ENCODE results near the gene C18orf32.
A peak's percentile ranks its signal among the peaks of the same experiment; 100 is the strongest.

Gene C18orf32

GRCh38 chr18:49457616-49458015 lies 29.4 kb downstream of the C18orf32 start:
- TF ChIP-seq CTCF (IDR thresholded peaks at IDR 0.05), result no peak

DNA sequence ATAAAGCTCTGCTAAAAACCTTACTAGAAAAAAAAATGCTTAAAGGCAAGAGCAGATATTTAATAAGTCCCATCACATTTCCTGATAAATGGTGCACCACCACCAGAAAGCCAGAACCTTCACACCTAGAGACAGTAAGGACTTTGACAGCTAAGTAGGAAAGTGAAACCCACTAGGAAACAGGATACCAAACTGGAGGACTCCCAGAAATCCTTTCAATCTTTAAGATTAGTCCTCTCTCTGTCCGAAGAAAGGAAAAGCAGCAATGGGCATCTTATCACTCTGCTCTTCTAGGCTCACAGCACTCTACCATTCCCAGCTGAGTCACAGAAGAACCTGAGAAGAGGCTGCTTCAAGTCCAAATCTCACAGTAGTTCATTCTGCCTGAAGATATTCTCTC lies 30.2 kb downstream of the C18orf32 start:
- TF ChIP-seq CTCF (IDR thresholded peaks at IDR 0.05), result no peak

DNA sequence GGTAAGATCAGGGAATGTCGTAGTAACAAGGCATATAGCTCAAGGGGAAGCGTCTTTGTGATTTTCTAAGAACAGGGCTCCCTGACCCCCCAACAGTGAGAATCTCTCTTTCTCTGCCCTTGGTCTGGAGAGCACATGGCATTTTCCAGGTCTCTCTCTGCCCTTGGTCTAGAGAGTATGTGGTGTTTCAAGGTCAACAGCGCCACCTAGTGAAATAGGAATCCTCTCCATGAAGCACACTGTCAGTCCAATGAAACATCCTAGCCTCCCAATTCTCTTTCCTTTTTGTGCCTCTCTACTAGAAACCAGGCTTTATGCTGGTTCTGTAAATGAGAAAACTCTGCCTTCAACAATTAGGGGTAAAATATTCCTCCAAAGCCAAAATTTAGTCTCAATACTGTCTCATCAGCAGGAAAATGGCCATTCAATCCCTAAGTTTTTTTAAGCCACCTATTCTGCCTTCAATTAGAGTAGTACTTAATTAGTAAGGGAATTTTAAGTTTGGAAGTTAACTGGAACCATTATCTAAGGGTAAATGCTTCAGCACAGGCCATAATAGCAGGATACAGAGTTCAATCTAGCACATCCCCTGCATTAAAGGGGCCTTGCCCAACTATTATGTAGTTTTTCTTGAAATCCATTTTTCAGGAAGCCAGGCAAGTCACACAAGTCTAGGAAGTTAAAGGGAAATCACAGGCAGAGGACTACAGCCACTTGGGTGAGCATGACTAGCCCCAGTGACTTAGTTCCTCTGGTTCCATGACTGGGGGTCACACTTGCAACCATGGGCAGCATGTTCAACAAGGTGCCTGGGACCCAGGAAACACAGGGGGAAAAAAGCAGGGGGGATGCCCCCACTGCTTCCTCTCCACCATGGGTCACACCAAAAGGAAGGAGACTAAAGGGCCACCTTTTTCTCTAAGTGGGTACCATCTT lies 39.0 kb downstream of the C18orf32 start:
- TF ChIP-seq CTCF (IDR thresholded peaks at IDR 0.05), result peak; percentile 49; the same call in 1 of the 2 replicates

DNA sequence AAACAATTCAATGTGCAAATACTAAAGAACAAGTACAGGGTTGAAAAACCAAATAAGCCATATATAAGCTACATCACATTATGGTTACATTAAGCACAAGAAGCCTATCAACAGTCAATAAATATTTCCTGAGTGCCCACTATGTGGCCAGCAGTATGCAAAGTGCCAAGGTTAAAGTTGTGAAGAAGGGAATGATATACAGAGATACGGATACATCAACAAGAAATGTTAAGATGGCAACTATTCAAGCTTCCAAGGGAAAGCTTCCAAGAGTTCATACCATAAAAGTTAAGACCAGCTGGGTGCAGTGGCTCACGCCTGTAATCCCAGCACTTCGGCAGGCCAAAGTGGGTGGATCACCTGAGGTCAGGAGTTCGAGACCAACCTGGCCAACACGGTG lies 40.6 kb downstream of the C18orf32 start:
- no peak for TF ChIP-seq CTCF (IDR thresholded peaks at IDR 0.05)

DNA sequence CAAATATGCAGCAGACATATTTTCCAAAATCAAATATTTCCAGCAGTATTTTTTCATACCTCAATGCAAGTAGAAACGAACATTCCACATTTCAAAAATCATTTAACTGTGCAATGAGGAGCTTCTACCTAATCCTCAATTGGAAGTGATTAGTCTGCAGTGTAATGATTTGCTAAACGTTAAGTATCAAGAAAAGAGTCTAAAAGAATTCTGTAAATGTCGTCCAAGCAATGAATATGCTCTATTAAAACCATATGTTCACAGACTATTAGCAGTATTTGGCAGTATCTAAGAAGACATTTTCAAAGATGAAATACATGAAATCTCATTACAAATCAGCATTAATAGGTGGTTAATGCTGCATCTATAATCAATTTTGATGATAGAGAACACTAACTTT lies 42.5 kb downstream of the C18orf32 start:
- TF ChIP-seq CTCF (IDR thresholded peaks at IDR 0.05), result no peak

DNA sequence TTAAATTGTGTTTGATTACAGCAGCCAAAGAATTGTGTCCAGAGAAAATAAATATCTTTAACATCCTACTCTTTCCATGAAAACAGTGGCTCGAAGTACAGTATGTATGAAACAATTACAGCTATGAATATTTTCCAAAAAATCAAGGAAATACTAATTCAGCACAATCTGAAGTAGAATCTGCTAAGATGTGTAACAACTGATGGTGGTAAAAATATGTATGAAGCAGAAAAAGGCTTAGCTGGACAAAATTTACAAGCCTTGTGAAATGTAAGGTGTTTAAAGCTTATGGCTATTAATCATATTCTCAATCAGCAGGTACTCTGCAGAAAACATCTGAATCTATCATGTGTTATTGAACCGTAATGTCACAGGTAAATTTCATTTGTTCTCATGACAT lies 43.2 kb downstream of the C18orf32 start:
- no peak for TF ChIP-seq CTCF (IDR thresholded peaks at IDR 0.05)

DNA sequence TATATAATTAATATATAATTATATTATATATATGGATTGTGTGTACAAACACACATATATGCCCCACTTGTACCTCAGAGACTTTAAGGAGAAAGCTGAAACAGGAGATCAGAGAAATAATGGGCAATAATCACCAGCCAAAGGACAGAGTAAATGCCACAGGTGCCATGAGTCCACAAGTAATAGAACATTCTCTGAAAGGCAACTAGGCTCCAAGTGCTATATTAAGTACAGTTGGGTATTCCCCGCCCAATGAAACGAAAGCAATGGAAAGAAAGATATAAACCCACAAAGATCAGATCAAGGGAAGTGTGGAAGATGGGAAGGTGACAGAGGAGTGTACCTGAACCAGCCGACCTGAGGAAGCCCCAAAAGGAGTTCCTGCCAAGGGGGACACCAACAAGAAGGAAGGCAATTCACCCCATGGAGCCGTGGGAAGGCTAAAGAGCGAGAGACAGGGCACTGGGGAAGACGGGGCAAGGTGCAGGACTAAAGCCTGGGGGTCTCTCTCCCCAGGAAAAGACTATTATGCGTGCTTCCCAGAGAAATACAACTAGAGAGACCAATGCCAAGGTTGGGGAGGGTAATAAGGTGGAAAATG lies 45.6 kb downstream of the C18orf32 start:
- no peak for TF ChIP-seq CTCF (IDR thresholded peaks at IDR 0.05)
